Endothelial cell of umbilical vein (primary cell): ENCODE data around the gene CERKL. TPM values are rescaled to one million over a fixed set of nuclear protein-coding genes. Genes with fewer than 3 reads are reported as not detected.

Experiments
- BruUV-seq: library from RNA; stranded (reverse); fragments of 400-500 nt; replicated peaks from 2 replicates; lab custom pipeline; 2021; lab: Mats Ljungman, UMichigan
- CTCF ChIA-PET: fragments of 300-600, 350-600 bp; sonication (Branson Sonifier 250); formaldehyde crosslinking; loops from one replicate; lab custom pipeline; 2021; ENCODE audit warnings: antibody characterized with exemption, inconsistent platforms; lab: Charles Lee
- POLR2A ChIA-PET: fragments of 300-600, 350-600 bp; sonication (Branson Sonifier 250); formaldehyde crosslinking; loops from one replicate; lab custom pipeline; 2021; ENCODE audit warnings: antibody characterized with exemption, inconsistent platforms; lab: Charles Lee
- DNase-seq: peaks from one replicate; pipeline ENCODE4 v3.0.0-alpha.2; 2011; ENCODE audit warnings: low read depth, low spot score
- FAIRE-seq: peaks from 2 replicates; lab custom pipeline; 2011; peaks lifted over from hg19 to GRCh38; lab: Jason Lieb, UNC
- H2AFZ ChIP-seq: 2 replicates; pipeline ENCODE4 v1.6.0; 2012; ENCODE audit warnings: low read depth, low read length, control low read depth, inconsistent platforms
- H3K27ac ChIP-seq: 2 replicates; pipeline ENCODE4 v1.5.1; 2011; ENCODE audit warnings: low read depth, mild to moderate bottlenecking, control low read depth, low read length, moderate library complexity; ENCODE audit not compliant: insufficient read depth
- H3K27me3 ChIP-seq, 2 experiments: 2 replicates each; pipeline versions ENCODE4 v1.6.0 to v1.6.1; 2011; ENCODE audit warnings: low read length in 2 of 2, mixed read lengths in 1 of 2; ENCODE audit not compliant: control insufficient read depth in 2 of 2, insufficient read depth in 2 of 2
- H3K36me3 ChIP-seq, 2 experiments: 2 replicates in 1 of 2; 3 replicates in 1 of 2; pipeline ENCODE4 v1.5.1; 2011; ENCODE audit warnings: low read length in 2 of 2, mild to moderate bottlenecking in 1 of 2, moderate library complexity in 1 of 2; ENCODE audit not compliant: control insufficient read depth in 2 of 2, insufficient read depth in 2 of 2; ENCODE audit errors: extremely low read depth in 1 of 2
- H3K4me1 ChIP-seq: 3 replicates; pipeline ENCODE4 v1.5.1; 2011; ENCODE audit warnings: mild to moderate bottlenecking, low read length; ENCODE audit not compliant: control insufficient read depth, insufficient read depth; ENCODE audit errors: extremely low read depth
- H3K4me2 ChIP-seq: 2 replicates; pipeline ENCODE4 v1.6.1; 2011; ENCODE audit warnings: low read length, control low read depth, mixed read lengths; ENCODE audit not compliant: insufficient read depth
- H3K4me3 ChIP-seq, 3 experiments: fragments of 200-600 bp in 1 of 3; sonication (generic), shearing (Covaris generic) in 1 of 3; replicated peaks in 1 of 3; 2 replicates each; pipeline ENCODE4 v1.5.1; 2011 to 2016; ENCODE audit warnings: control low read depth in 3 of 3, low read length in 3 of 3, mild to moderate bottlenecking in 2 of 3, inconsistent platforms in 1 of 3, low read depth in 1 of 3, moderate library complexity in 1 of 3; ENCODE audit not compliant: insufficient read depth in 1 of 3
- H3K79me2 ChIP-seq: 2 replicates; pipeline ENCODE4 v1.6.0; 2012; ENCODE audit warnings: low read length, inconsistent platforms; ENCODE audit not compliant: control insufficient read depth, insufficient read depth
- H3K9ac ChIP-seq: replicated peaks from 2 replicates; pipeline ENCODE3; 2011; ENCODE audit warnings: low read length, control low read depth; ENCODE audit not compliant: insufficient read depth; ENCODE audit errors: extremely low read depth
- H3K9me1 ChIP-seq: replicated peaks from 3 replicates; pipeline ENCODE4 v1.6.0; 2011; ENCODE audit warnings: mild to moderate bottlenecking, low read length; ENCODE audit not compliant: control insufficient read depth, insufficient read depth; ENCODE audit errors: extremely low read depth
- H3K9me3 ChIP-seq: replicated peaks from 2 replicates; pipeline ENCODE4 v1.5.1; 2012; ENCODE audit warnings: low read length, inconsistent platforms; ENCODE audit not compliant: control insufficient read depth, insufficient read depth
- H4K20me1 ChIP-seq: replicated peaks from 2 replicates; pipeline ENCODE3; 2011; ENCODE audit warnings: mild to moderate bottlenecking, low read length; ENCODE audit not compliant: control insufficient read depth, insufficient read depth; ENCODE audit errors: extremely low read depth
- CTCF ChIP-seq, 2 donors: IDR thresholded peaks; 1 replicate in 1 of 2; 2 replicates in 1 of 2; pipeline ENCODE4 v1.5.1; 2011; ENCODE audit warnings: low read length in 2 of 2, mild to moderate bottlenecking in 2 of 2, moderate library complexity in 2 of 2, control low read depth in 1 of 2, inconsistent platforms in 1 of 2, low read depth in 1 of 2; ENCODE audit not compliant: insufficient read depth in 1 of 2; ENCODE audit errors: extremely low read depth in 1 of 2
- EZH2 ChIP-seq: IDR thresholded peaks from 2 replicates; pipeline ENCODE4 v1.6.1; 2012; ENCODE audit warnings: borderline replicate concordance, low read depth, mild to moderate bottlenecking, moderate library complexity, low read length, inconsistent platforms; ENCODE audit not compliant: severe bottlenecking
- FOS ChIP-seq: IDR thresholded peaks from 2 replicates; pipeline ENCODE4 v1.6.1; 2011; ENCODE audit warnings: mild to moderate bottlenecking, low read length, moderate library complexity, borderline replicate concordance; ENCODE audit not compliant: insufficient read depth
- GATA2 ChIP-seq: IDR thresholded peaks from 2 replicates; pipeline ENCODE4 v1.7.0; 2011; ENCODE audit warnings: low read depth, mild to moderate bottlenecking, moderate library complexity, mixed read lengths, low read length; ENCODE audit not compliant: insufficient read length, insufficient read depth
- JUN ChIP-seq: IDR thresholded peaks from 2 replicates; pipeline ENCODE4 v1.6.1; 2011; ENCODE audit warnings: borderline replicate concordance, low read depth; ENCODE audit not compliant: insufficient read length, insufficient read depth
- MAX ChIP-seq: IDR thresholded peaks from 2 replicates; pipeline ENCODE4 v1.6.1; 2011; ENCODE audit not compliant: insufficient read depth, insufficient read length
- MYC ChIP-seq: IDR thresholded peaks from one replicate; pipeline ENCODE4 v1.6.1; 2011; ENCODE audit warnings: mild to moderate bottlenecking, low read depth, low read length
- POLR2A ChIP-seq: IDR thresholded peaks from 2 replicates; pipeline ENCODE4 v1.6.1; 2012; ENCODE audit warnings: low read depth, mild to moderate bottlenecking, control low read depth, low read length
- POLR2AphosphoS5 ChIP-seq: IDR thresholded peaks from 2 replicates; pipeline ENCODE4 v1.6.1; 2012; ENCODE audit warnings: low read depth, mild to moderate bottlenecking, control low read depth, low read length, moderate library complexity; ENCODE audit not compliant: insufficient read depth
- dilution Hi-C: fragments of 300-500 bp; cut with MboI; formaldehyde crosslinking; loops from one replicate; pipeline ENCODE4 v1.15.0; 2019; ENCODE audit warnings: low sequenced_read_pairs; ENCODE audit not compliant: extremely low pct_ligation_motif_present
- intact Hi-C: fragments of 100-400 bp; cut with micrococcal nuclease; formaldehyde crosslinking; loops from one replicate; pipeline ENCODE4 v1.10.0; 2022
- polyA plus RNA-seq, 4 experiments: library from polyadenylated mRNA; depleted of rRNA in 3 of 4; stranded (reverse) in 3 of 4; unstranded in 1 of 4; fragments of >200 nt; gene quantifications; 2 replicates each; pipeline versions ENCODE4 v1.2.1 to v1.2.3, GENCODE V29; 2011 to 2012; ENCODE audit warnings: missing spikeins in 1 of 4
- total RNA-seq: library from RNA; stranded (reverse); gene quantifications from 2 replicates; pipeline ENCODE4 v1.2.3, GENCODE V29; 2021

CERKL gene
- total and polyA plus RNA-seq, 2 donors (not counting 3 experiments of a cell fraction or from before 2014, with no cell fraction given) = not detected

GRCh38 chr2:181619516-181619915 lies 37.4 kb downstream of the CERKL start:
- Histone ChIP-seq H3K9ac (no peak overlapping the region), H3K9me3 (no peaks in the 10 kb centered on the region), H3K9me1 (no peaks in the 10 kb centered on the region), H3K4me1 (no peaks in the 10 kb centered on the region), H2AFZ (no peak overlapping the region), H4K20me1 (no peaks in the 10 kb centered on the region), H3K27ac (no peak overlapping the region), H3K36me3 (no peaks in the 10 kb centered on the region), H3K79me2 (no peaks in the 10 kb centered on the region), H3K4me2 (no peak overlapping the region), H3K4me3 (no peak overlapping the region), H3K27me3 (peaks cover 0 to 2% of the 10 kb centered on the region in 2 experiments)
- CTCF ChIA-PET = interaction anchor here (0.6 kb wide), 1 partner anchor 1706 kb away, joined by 3 read pairs; no protein-coding TSS in a partner anchor
- no TSS peak for BruUV-seq
- DNase-seq (no peak), FAIRE-seq (no peak)
- intact Hi-C loops = no loop called here
- dilution Hi-C loops = no loop called here
- TF ChIP-seq MAX (no peak), EZH2 (no peak), JUN (no peak), POLR2A (no peak), MYC (no peak), GATA2 (no peak), CTCF (IDR thresholded peaks at IDR 0.05; ENCODE audit: extremely low read depth in 1 of 2, insufficient read depth in 1 of 2, low read depth in 1 of 2, low read length in 2 of 2) (no peak), FOS (no peak), POLR2AphosphoS5 (no peak)
- POLR2A ChIA-PET = no interaction called here
